GM10266 (cell line): Measurements from ENCODE around the gene SPAG17.
A peak's percentile ranks its signal among the peaks of the same experiment; 100 is the strongest.

Source experiments
- DNase-seq: peaks from one replicate; pipeline ENCODE4 v3.0.0; 2012; ENCODE audit errors: extremely low spot score
- TF ChIP-seq, protein P1 (sequence below): IDR thresholded peaks from 2 replicates; pipeline ENCODE4 v1.5.1; 2012; ENCODE audit warnings: mild to moderate bottlenecking, low read depth; ENCODE audit not compliant: control insufficient read depth, insufficient read depth; ENCODE audit errors: missing control alignments

SPAG17 gene

DNA sequence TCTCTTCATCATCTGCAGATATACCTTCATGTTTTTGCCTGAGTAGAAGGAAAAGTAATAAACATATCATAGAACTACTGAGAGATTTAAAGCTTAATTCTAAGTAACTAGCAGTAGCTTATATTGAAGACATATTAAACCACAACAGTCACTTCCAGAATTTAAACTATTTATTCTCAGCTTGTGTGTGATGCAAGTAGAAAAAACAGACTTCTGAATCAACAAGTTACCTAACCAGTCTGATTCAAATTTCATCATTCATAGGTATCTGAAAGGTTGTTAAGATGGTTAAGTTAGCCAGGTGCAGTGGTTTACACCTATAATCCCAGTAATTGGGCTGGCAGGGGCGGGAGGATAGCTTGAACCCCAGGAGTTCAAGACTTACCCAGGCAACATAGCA is 41.9 kb downstream of the SPAG17 start:
- no peak for DNase-seq
- TF ChIP-seq, protein P1, sequence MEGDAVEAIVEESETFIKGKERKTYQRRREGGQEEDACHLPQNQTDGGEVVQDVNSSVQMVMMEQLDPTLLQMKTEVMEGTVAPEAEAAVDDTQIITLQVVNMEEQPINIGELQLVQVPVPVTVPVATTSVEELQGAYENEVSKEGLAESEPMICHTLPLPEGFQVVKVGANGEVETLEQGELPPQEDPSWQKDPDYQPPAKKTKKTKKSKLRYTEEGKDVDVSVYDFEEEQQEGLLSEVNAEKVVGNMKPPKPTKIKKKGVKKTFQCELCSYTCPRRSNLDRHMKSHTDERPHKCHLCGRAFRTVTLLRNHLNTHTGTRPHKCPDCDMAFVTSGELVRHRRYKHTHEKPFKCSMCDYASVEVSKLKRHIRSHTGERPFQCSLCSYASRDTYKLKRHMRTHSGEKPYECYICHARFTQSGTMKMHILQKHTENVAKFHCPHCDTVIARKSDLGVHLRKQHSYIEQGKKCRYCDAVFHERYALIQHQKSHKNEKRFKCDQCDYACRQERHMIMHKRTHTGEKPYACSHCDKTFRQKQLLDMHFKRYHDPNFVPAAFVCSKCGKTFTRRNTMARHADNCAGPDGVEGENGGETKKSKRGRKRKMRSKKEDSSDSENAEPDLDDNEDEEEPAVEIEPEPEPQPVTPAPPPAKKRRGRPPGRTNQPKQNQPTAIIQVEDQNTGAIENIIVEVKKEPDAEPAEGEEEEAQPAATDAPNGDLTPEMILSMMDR = no peak

DNA sequence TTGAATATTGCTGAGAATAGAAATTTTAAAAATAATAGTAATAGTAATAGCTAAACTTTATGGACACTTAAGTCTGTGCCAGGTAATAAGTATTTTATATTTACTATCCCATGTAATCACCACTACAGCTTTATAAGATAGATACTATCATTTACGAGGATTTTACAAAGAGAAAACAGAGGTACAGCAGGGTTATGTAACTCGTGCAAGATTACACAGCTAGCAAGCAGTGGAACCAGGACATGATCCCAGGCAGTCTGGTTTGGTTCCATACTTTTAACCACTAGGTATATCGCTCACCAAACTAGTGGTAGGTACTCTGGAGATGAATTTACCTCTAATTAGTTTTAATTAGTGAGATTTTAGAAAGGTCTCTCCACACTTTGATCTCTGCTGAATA is 42.5 kb downstream of the SPAG17 start:
- TF ChIP-seq, protein P1 = no peak
- DNase-seq = no peak

DNA sequence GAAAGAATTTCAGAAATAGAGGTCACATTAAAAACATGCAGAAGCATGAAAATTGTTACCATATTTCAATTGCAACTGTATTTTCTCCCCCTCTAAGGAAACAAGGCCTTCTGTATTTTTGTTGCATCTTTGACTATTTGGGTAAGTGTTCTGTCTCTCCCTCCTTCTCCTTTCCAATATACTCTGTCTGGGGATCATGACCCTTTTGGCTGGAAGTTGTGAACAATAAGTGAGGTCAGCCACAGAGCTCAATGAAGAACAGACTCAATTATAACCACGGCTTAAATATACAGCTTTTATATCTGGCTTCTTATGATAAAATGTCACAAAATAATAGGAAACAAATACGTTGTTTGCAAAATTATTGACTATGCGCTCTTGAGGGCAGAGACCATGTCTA is 47.1 kb downstream of the SPAG17 start:
- TF ChIP-seq, protein P1 = no peak

DNA sequence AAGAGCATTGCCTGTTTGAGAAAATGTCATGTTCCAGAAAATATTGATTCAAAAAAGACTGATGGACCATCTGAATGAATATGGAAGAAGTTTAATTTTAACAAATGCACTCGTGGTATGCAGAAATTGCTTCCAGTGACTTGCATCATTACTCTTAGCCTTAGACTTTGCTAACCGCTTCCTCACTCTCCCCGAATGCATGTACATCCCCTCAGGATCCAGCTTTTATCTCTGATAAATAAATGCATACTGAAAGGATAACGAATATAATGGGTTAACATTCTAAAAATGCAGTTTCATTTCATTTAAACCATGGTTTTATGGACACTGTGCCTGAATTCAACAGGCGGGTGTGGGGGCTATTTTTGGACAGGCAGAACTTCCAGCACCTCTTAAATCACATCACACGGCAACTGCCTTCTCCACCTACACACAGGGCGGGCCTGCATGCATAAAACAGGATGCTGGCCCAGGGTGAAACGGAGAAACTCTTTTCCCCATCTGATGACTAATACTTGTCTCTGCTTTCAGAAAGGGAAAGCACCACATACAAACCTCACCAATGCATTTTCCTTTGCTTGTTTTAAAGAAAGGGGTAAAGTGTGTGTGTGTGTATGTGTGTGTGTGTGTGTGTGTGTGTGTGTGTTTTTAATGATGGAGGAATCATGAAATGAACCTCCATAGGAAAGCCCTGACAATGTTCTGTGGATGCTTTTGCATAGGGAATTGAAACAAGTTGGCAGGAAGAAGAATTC is 48.7 kb downstream of the SPAG17 start:
- DNase-seq = peak; percentile 61
- TF ChIP-seq, protein P1 = no peak

More for the DNA sequence above, 47.1 kb downstream of the SPAG17 start:
- no peak for DNase-seq

DNA sequence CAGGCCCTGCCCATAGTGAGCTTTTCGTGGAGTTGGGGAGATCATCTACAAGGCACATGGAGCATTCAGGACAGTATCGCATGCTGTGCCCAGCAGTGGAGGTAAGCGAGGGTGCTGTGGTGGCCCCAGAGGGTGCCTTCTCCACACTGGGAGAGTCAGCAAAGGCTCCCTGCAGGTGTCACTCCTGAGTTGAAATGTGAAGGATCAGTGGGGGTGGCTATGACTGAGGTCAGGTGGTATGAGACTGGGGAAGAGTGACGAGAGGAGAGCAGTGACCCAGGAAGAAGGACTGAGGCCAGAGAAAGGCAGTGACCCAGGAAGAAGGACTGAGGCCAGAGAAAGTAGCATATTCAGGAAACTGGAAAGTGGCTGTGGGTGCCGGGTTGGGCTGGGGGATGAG is 53.0 kb downstream of the SPAG17 start:
- DNase-seq = no peak
- TF ChIP-seq, protein P1 = no peak

DNA sequence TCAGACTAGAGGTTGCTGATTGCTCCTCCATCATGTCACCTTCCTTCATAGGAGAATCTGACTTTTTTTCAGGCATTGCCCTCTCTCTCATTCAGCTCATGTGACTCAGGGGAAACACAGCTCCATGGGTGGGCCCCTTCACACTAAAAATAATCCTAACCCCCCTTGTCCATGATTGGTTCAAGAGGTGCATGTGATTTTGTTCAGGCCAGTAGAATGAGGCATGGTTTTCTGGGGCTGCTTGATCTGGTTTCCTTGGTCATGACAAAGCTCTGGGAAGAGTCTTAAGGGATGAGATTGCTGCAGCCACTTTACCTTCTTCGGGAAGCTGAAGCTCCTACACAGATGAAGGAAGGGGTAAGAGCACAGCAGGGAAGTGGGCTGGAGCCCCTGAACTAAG is 56.3 kb downstream of the SPAG17 start:
- no peak for DNase-seq
- TF ChIP-seq, protein P1 = no peak

DNA sequence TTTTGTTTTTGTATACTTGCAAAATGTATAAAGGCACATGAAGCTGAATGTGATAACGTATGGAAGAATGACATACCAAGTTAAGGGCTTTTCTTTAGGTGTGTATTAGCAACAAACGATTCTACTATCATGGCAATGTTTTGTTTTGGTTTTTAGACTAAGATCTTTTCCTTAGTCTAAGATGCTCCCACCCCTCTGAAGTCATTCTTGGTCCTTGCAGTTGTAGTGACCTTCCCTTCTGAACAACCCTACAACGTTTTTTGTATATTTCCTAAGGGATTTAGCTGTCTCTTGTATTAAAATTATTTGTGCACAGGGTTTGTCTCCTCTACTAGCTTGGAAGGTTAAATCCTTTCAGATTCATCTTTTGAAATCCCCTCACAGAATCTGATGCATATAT is 61.0 kb downstream of the SPAG17 start:
- TF ChIP-seq, protein P1 = no peak
- DNase-seq = no peak
